Measurements from ENCODE around the gene TRPM5. TPM values are rescaled to one million over a fixed set of nuclear protein-coding genes. Genes with fewer than 3 reads are reported as not detected.

The TRPM5 gene
- total RNA-seq, 4 donors from 2014 or later: 8.1 to 24.2 (median 16.3) TPM

- Histone ChIP-seq H3K9me3 (no peaks in the 10 kb centered on the region), H3K36me3 (no peaks in the 10 kb centered on the region), H3K4me1 (no peaks in the 10 kb centered on the region), H3K27me3 (no peaks in the 10 kb centered on the region), H3K4me3 (no peak overlapping the region), H3K27ac (no peak overlapping the region)
- no peak for TF ChIP-seq POLR2A (IDR thresholded peaks at IDR 0.05)
- peak in 1 of 3 donors; percentile 24 for DNase-seq
Measured at GRCh38 chr11:2435288-2436012, 8.9 kb downstream of the TRPM5 start.

- Histone ChIP-seq H3K27ac (no peak overlapping the region), H3K36me3 (no peaks in the 10 kb centered on the region), H3K27me3 (no peaks in the 10 kb centered on the region), H3K9me3 (no peaks in the 10 kb centered on the region), H3K4me3 (no peak overlapping the region), H3K4me1 (no peaks in the 10 kb centered on the region)
- peak in 1 of 3 donors; percentile 19 for DNase-seq
- TF ChIP-seq CTCF (IDR thresholded peaks at IDR 0.05): no peak
- no peak for TF ChIP-seq POLR2A (IDR thresholded peaks at IDR 0.05)
Measured at GRCh38 chr11:2434506-2435255, 9.6 kb downstream of the TRPM5 start.

GRCh38 chr11:2434008-2434407 is 10.3 kb downstream of the TRPM5 start:
- H3K4me1 ChIP-seq: no peaks in the 10 kb centered on the region
- TF ChIP-seq CTCF (IDR thresholded peaks at IDR 0.05): no peak
- H3K9me3 ChIP-seq: no peaks in the 10 kb centered on the region
- no peaks in the 10 kb centered on the region for H3K36me3 ChIP-seq
- peak in 1 of 3 donors; percentile 15 for DNase-seq
- no peak overlapping the region for H3K4me3 ChIP-seq
- H3K27me3 ChIP-seq: no peaks in the 10 kb centered on the region
- no peak overlapping the region for H3K27ac ChIP-seq

GRCh38 chr11:2433106-2433925 is 11.0 kb downstream of the TRPM5 start:
- Histone ChIP-seq H3K4me3 (no peak overlapping the region), H3K27ac (no peak overlapping the region), H3K36me3 (no peaks in the 10 kb centered on the region), H3K9me3 (no peaks in the 10 kb centered on the region), H3K27me3 (no peaks in the 10 kb centered on the region), H3K4me1 (no peaks in the 10 kb centered on the region)
- TF ChIP-seq CTCF (IDR thresholded peaks at IDR 0.05) (no peak), POLR2A (IDR thresholded peaks at IDR 0.05) (no peak)
- DNase-seq: peak in 1 of 3 donors; percentile 34

- H3K27ac ChIP-seq: no peak overlapping the region
- TF ChIP-seq CTCF (IDR thresholded peaks at IDR 0.05) (no peak), POLR2A (IDR thresholded peaks at IDR 0.05) (no peak)
- no peak overlapping the region for H3K4me3 ChIP-seq
- H3K36me3 ChIP-seq: no peaks in the 10 kb centered on the region
- H3K27me3 ChIP-seq: no peaks in the 10 kb centered on the region
- no peaks in the 10 kb centered on the region for H3K9me3 ChIP-seq
- H3K4me1 ChIP-seq: no peaks in the 10 kb centered on the region
- peak in 1 of 3 donors; percentile 41 for DNase-seq
Measured at GRCh38 chr11:2432628-2433071, 11.7 kb downstream of the TRPM5 start.

All from Peyer's patch (tissue), 4 donors.